Pancreas (tissue), 10 donors: ENCODE measurements around the gene PSMB10. TPM values are rescaled to one million over a fixed set of nuclear protein-coding genes. Genes with fewer than 3 reads are reported as not detected.

Experiments
- ATAC-seq, 4 donors: fragments of 200-7000 bp; cut with Tn5 transposase; one replicate each; pipeline versions ENCODE4 v1.8.0 to v1.9.1; 2020; ENCODE audit warnings: mild to moderate bottlenecking in 4 of 4, moderate library complexity in 4 of 4
- DNase-seq, 6 donors: peaks; one replicate each; pipeline ENCODE4 v3.0.0-alpha.2; 2020
- FAIRE-seq: peaks from 2 replicates; lab custom pipeline; 2012; peaks lifted over from hg19 to GRCh38; lab: Jason Lieb, UNC
- H3K27ac ChIP-seq, 4 donors: fragments of 200-600 bp; sonication (generic); 1 replicate in 3 of 4; 2 replicates in 1 of 4; pipeline versions ENCODE4 v1.5.0 to v1.8.0; 2020
- H3K27me3 ChIP-seq, 4 donors: fragments of 200-600 bp; one replicate each; pipeline ENCODE4 v1.8.0; 2021
- H3K36me3 ChIP-seq, 3 donors: fragments of 200-600 bp; sonication (generic) in 1 of 3; one replicate each; pipeline versions ENCODE4 v1.5.0 to v1.8.0; 2020 to 2021
- H3K4me1 ChIP-seq, 3 donors: fragments of 200-600 bp; one replicate each; pipeline ENCODE4 v1.8.0; 2021
- H3K4me3 ChIP-seq, 4 donors: fragments of 200-600 bp; sonication (generic) in 2 of 4; one replicate each; pipeline versions ENCODE4 v1.5.0 to v1.8.0; 2020 to 2021
- H3K9me3 ChIP-seq, 4 donors: fragments of 200-600 bp; one replicate each; pipeline ENCODE4 v1.8.0; 2021
- CTCF ChIP-seq, 4 donors: fragments of 200-600 bp; sonication (generic) in 3 of 4; IDR thresholded peaks; one replicate each; pipeline versions ENCODE4 v1.5.0 to v1.8.0; 2021; ENCODE audit warnings: antibody characterized with exemption in 4 of 4
- WGBS, 2 donors: extraction: QIAGEN DNeasy Blood & Tissue Kit; methylation state at CpG; one replicate each; pipeline ENCODE4 v1.1.7; 2013; 5-methylcytosine and 5-hydroxymethylcytosine counted together
- intact Hi-C, 3 donors: fragments of 100-400 bp; cut with DNase I; formaldehyde crosslinking; loops; one replicate each; pipeline versions ENCODE4 v1.11.1 to v1.14.2; 2022
- polyA plus RNA-seq, 2 donors: library from polyadenylated mRNA; stranded (reverse); fragments of 200-250 nt; gene quantifications; one replicate each; pipeline ENCODE4 v1.2.3, GENCODE V29; 2013
- total RNA-seq, 6 donors: library from RNA; stranded (reverse); fragmentation: NEBNext Ultra II Directional in 4 of 6; extraction: Animal tissue kit (Norgen Biotek cat#: 25700) in 4 of 6; gene quantifications; one replicate each; pipeline versions ENCODE4 v1.2.1 to v1.2.4, GENCODE V29; 2021 to 2023
- donor health status: healthy with polysubstance abuse.
- donor health status: DM: no; HTN: no; CAD: no; lungs with moderate emphysema.
- donor health status: DM: no; HTN: no; CAD: no.
- donor health status: control.
- donor health status: control.
- donor health status: Bipolar disorder and iron deficiency.
- donor health status: DM: yes; HTN: yes; CAD: no.
- donor health status: DM: no; HTN: no; CAD: no.
- donor health status: DM: no; HTN: no; CAD: no.
- donor health status: DM: yes; HTN: yes; CAD: no.

Gene PSMB10
- total and polyA plus RNA-seq, 8 donors = 40.0 to 195 (median 53.3) TPM

DNA sequence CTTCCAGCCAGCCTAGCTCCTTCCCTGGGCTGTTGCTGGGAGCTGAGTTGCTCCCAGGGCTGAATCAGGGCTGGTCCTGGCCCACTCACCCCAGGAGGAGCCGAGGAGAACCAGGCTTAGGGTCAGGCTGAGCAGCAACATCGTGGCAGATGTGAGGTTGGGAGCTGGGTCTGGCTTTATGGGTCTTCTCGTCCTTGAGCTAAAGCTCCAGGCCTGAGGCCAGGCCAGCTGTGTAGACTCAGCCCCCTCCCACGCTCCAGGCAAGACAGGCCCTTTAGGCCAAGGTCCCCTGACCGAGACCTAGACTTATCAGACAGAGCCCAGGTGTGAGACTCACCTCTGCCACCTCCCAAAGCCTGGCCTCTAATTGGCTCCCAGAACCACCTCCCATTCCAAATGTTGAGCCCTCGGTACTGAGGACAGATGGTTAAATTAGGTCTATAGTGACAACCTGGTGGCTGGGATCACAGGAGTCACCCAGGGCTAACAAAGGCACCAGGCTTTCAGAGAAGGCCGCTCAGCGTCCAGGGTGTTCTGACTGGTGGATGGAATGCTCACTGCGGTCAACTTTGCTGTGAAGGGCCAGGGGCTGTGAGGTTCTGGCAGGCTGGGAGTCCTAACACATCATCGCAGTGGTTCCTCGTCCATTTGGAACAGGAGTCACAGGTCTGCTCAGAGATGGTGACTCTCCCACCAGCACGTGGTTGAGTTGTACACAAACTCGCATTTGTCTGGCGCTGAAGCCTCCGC is 4.8 kb downstream of the PSMB10 start, which contains the start of gene CTRL:
Gene CTRL (minus strand): TSS at position 151 of the 750 bp plus-strand sequence. CDS start 10 bp downstream, at position 141.
- intact Hi-C loops = loop anchor here in 2 of 3 donors (5.0 to 10.0 kb wide), 4 partner anchors 35 to 407 kb away; partner anchors contain the start of genes NRN1L (in 1 of the 2) and RIPOR1 (in 1 of the 2)
- H3K36me3 ChIP-seq = peaks cover 0 to 5% (median 0%) of the 10 kb centered on the region in 3 donors
- FAIRE-seq (no peak), ATAC-seq (peak in 3 of 4 donors; percentile 12 to 29 (median 26)), DNase-seq (peak in 5 of 6 donors; percentile 85 to 93 (median 86))
- peak within 1 kb of the TSS; percentile 31 to 43 (median 43) for H3K4me3 ChIP-seq
- peaks cover 0 to 16% (median 8%) of the 10 kb centered on the region in 3 donors for H3K4me1 ChIP-seq
- H3K9me3 ChIP-seq = no peaks in the 10 kb centered on the region
- 43 to 50% methylated on average over 15 of the region's 15 CpGs for WGBS, 2 donors
- H3K27me3 ChIP-seq = no peaks in the 10 kb centered on the region
- TF ChIP-seq CTCF (IDR thresholded peaks at IDR 0.05) = peak in 1 of 4 donors; percentile 8
- peak within 1 kb of the TSS; percentile 33 to 80 (median 74) for H3K27ac ChIP-seq

DNA sequence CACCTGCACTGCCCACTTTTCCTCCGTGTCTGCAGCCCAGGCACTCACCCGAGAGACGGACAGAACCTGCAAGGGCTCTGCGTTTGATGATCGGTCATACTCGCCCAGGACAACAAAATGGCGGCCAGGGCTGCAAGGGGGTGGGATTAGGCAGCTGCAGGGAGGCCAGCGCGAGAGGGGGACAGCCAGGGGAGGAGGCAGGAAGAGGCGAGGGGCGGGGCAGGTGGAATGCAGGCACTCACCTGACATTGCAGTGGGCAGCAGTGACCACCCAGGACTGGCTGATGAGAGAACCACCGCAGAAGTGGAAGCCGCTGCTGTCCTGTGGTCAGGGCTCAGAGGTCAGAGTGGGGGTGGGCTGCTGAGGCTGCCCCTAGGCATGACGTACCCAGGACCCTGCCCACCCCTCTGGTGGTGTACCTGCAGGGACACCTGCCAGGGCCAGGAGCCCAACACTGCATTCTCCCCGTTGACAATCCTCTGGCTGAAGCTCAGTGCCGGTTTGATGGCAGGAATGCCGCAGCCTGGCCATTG is 5.9 kb downstream of the PSMB10 start:
- H3K9me3 ChIP-seq = no peaks in the 10 kb centered on the region
- ATAC-seq = no peak
- no peaks in the 10 kb centered on the region for H3K27me3 ChIP-seq
- H3K4me3 ChIP-seq = peak overlapping the region; percentile 31 to 43 (median 43)
- H3K36me3 ChIP-seq = peaks cover 0 to 5% (median 0%) of the 10 kb centered on the region in 3 donors
- intact Hi-C loops = loop anchor here in 2 of 3 donors (5.0 to 10.0 kb wide), 4 partner anchors 33 to 406 kb away; partner anchors contain the start of genes NRN1L (in 1 of the 2) and RIPOR1 (in 1 of the 2)
- WGBS, 2 donors = 38 to 45% methylated on average over 17 of the region's 17 CpGs
- no peak for FAIRE-seq
- DNase-seq = peak in 4 of 6 donors; percentile 51 to 87 (median 58)
- TF ChIP-seq CTCF (IDR thresholded peaks at IDR 0.05) = no peak
- H3K4me1 ChIP-seq = peaks cover 0 to 18% (median 8%) of the 10 kb centered on the region in 3 donors
- H3K27ac ChIP-seq = peak overlapping the region; percentile 33 to 80 (median 74)

DNA sequence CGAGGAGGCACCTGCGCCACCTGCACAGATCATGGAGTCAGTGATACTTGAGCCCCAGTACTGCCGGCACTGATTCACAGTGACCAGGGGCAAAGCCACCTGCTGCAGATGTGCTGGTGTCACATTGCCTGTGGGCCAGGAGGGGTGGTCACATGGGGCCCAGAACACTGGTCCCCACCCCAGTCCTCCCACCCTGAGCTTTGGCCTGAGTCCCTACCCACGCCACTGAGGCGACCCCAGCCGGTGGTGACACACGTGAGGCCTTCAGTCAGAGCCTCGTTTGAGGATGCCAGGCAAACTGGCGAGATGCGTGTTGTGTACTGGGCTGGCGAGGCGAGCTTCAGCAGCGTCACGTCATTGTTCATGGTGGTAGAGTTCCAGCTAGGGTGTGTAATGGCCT is 6.5 kb downstream of the PSMB10 start:
- Histone ChIP-seq H3K27ac (peak overlapping the region; percentile 28 to 80 (median 74)), H3K4me1 (peaks cover 0 to 18% (median 8%) of the 10 kb centered on the region in 3 donors), H3K9me3 (no peaks in the 10 kb centered on the region), H3K4me3 (peak overlapping the region; percentile 11 to 43 (median 43)), H3K27me3 (no peaks in the 10 kb centered on the region), H3K36me3 (peaks cover 0 to 5% (median 0%) of the 10 kb centered on the region in 3 donors)
- intact Hi-C loops = loop anchor here in 2 of 3 donors (5.0 to 10.0 kb wide), 4 partner anchors 33 to 405 kb away; partner anchors contain the start of genes NRN1L (in 1 of the 2) and RIPOR1 (in 1 of the 2)
- TF ChIP-seq CTCF (IDR thresholded peaks at IDR 0.05) = no peak
- no peak for FAIRE-seq
- peak in 1 of 6 donors; percentile 78 for DNase-seq
- no peak for ATAC-seq
- 42 to 49% methylated on average over 14 of the region's 14 CpGs for WGBS, 2 donors

- WGBS, 2 donors = 24 to 32% methylated on average over 16 of the region's 16 CpGs
- Histone ChIP-seq H3K27ac (peak overlapping the region in 3 of 4 donors; percentile 48 to 81 (median 80)), H3K9me3 (no peaks in the 10 kb centered on the region), H3K4me3 (peak overlapping the region in 3 of 4 donors; percentile 43), H3K36me3 (peaks cover 0 to 5% (median 0%) of the 10 kb centered on the region in 3 donors), H3K27me3 (no peaks in the 10 kb centered on the region), H3K4me1 (peaks cover 0 to 9% (median 8%) of the 10 kb centered on the region in 3 donors)
- ATAC-seq (peak; percentile 23 to 68 (median 38)), FAIRE-seq (no peak), DNase-seq (peak; percentile 80 to 92 (median 84))
- intact Hi-C loops = loop anchor here in 1 of 3 donors (10.0 kb wide), 1 partner anchor 254 kb away; no protein-coding TSS in a partner anchor
- TF ChIP-seq CTCF (IDR thresholded peaks at IDR 0.05) = peak; percentile 47 to 75 (median 64)
These were observed 7.9 kb downstream of the PSMB10 start for GRCh38 chr16:67928561-67929364.
